Measurements from ENCODE around the gene CACNA1H. TPM values are rescaled to one million over a fixed set of nuclear protein-coding genes. Genes with fewer than 3 reads are reported as not detected.

Gene CACNA1H
- total and polyA plus RNA-seq, 2 donors (not counting 3 experiments of a cell fraction or from before 2014, with no cell fraction given), result 0.03 TPM; not detected in 1

GRCh38 chr16:1221628-1222552 lies 69.0 kb downstream of the CACNA1H start:
- CTCF ChIA-PET, result no interaction called here
- no peak overlapping the region for H3K4me3 ChIP-seq (replicated peaks in 1 of 3; ENCODE audit: insufficient read depth in 1 of 3, low read depth in 1 of 3, low read length in 3 of 3)
- intact Hi-C loops (cut with micrococcal nuclease), result loop anchor here (5.0 kb wide), 1 partner anchor 695 kb away; the partner anchor contains the start of gene HS3ST6
- H3K27ac ChIP-seq (ENCODE audit: insufficient read depth, low read depth, low read length), result no peak overlapping the region
- H3K27me3 ChIP-seq (ENCODE audit: control insufficient read depth in 2 of 2, insufficient read depth in 2 of 2, low read length in 2 of 2), result no peaks in the 10 kb centered on the region
- H4K20me1 ChIP-seq (replicated peaks; ENCODE audit: control insufficient read depth, extremely low read depth, insufficient read depth, low read length), result no peaks in the 10 kb centered on the region
- H2AFZ ChIP-seq (ENCODE audit: low read depth, low read length), result no peak overlapping the region
- no peak for FAIRE-seq
- H3K4me1 ChIP-seq (ENCODE audit: control insufficient read depth, extremely low read depth, insufficient read depth, low read length), result no peaks in the 10 kb centered on the region
- no peak for DNase-seq (ENCODE audit: low read depth, low spot score)
- no peaks in the 10 kb centered on the region for H3K9me3 ChIP-seq (replicated peaks; ENCODE audit: control insufficient read depth, insufficient read depth, low read length)
- TF ChIP-seq, protein P1, sequence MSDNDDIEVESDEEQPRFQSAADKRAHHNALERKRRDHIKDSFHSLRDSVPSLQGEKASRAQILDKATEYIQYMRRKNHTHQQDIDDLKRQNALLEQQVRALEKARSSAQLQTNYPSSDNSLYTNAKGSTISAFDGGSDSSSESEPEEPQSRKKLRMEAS (IDR thresholded peaks at IDR 0.05; ENCODE audit: insufficient read depth, insufficient read length), result no peak
- TF ChIP-seq, protein P2, sequence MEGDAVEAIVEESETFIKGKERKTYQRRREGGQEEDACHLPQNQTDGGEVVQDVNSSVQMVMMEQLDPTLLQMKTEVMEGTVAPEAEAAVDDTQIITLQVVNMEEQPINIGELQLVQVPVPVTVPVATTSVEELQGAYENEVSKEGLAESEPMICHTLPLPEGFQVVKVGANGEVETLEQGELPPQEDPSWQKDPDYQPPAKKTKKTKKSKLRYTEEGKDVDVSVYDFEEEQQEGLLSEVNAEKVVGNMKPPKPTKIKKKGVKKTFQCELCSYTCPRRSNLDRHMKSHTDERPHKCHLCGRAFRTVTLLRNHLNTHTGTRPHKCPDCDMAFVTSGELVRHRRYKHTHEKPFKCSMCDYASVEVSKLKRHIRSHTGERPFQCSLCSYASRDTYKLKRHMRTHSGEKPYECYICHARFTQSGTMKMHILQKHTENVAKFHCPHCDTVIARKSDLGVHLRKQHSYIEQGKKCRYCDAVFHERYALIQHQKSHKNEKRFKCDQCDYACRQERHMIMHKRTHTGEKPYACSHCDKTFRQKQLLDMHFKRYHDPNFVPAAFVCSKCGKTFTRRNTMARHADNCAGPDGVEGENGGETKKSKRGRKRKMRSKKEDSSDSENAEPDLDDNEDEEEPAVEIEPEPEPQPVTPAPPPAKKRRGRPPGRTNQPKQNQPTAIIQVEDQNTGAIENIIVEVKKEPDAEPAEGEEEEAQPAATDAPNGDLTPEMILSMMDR (IDR thresholded peaks at IDR 0.05; ENCODE audit: extremely low read depth in 1 of 2, insufficient read depth in 1 of 2, low read depth in 1 of 2, low read length in 2 of 2), result no peak
- TF ChIP-seq FOS (IDR thresholded peaks at IDR 0.05; ENCODE audit: borderline replicate concordance, insufficient read depth, low read length), result no peak
- no peak for TF ChIP-seq POLR2AphosphoS5 (IDR thresholded peaks at IDR 0.05; ENCODE audit: insufficient read depth, low read depth, low read length)
- no peak for TF ChIP-seq POLR2A (IDR thresholded peaks at IDR 0.05; ENCODE audit: low read depth, low read length)
- TF ChIP-seq GATA2 (IDR thresholded peaks at IDR 0.05; ENCODE audit: insufficient read depth, insufficient read length, low read depth, low read length), result no peak
- TF ChIP-seq EZH2 (IDR thresholded peaks at IDR 0.05; ENCODE audit: borderline replicate concordance, low read depth, low read length, severe bottlenecking), result no peak
- no TSS peak for BruUV-seq (replicated peaks)
- H3K79me2 ChIP-seq (ENCODE audit: control insufficient read depth, insufficient read depth, low read length), result no peaks in the 10 kb centered on the region
- H3K9ac ChIP-seq (replicated peaks; ENCODE audit: extremely low read depth, insufficient read depth, low read length), result no peak overlapping the region
- no peaks in the 10 kb centered on the region for H3K36me3 ChIP-seq (ENCODE audit: control insufficient read depth in 2 of 2, extremely low read depth in 1 of 2, insufficient read depth in 2 of 2, low read length in 2 of 2)
- no peak overlapping the region for H3K4me2 ChIP-seq (ENCODE audit: insufficient read depth, low read length)
- no peaks in the 10 kb centered on the region for H3K9me1 ChIP-seq (replicated peaks; ENCODE audit: control insufficient read depth, extremely low read depth, insufficient read depth, low read length)
- POLR2A ChIA-PET, result no interaction called here
- dilution Hi-C loops (cut with MboI; ENCODE audit: extremely low pct_ligation_motif_present, low sequenced_read_pairs), result no loop called here

Measured in endothelial cell of umbilical vein (primary cell).